DMS79 treated with DMSO at 0.1 percent for 48 hours (cell line): ENCODE results near the gene FUT6.
A peak's percentile ranks its signal among the peaks of the same experiment; 100 is the strongest.
"Not testable (repeated sequence)": the region's sequence is repeated elsewhere in the genome, so short reads cannot be mapped to it uniquely, and the experiment has no call there.

Source experiments
- DNase-seq: peaks from one replicate; lab custom pipeline; 2025; lab: John Stamatoyannopoulos, UW

Gene FUT6

DNA sequence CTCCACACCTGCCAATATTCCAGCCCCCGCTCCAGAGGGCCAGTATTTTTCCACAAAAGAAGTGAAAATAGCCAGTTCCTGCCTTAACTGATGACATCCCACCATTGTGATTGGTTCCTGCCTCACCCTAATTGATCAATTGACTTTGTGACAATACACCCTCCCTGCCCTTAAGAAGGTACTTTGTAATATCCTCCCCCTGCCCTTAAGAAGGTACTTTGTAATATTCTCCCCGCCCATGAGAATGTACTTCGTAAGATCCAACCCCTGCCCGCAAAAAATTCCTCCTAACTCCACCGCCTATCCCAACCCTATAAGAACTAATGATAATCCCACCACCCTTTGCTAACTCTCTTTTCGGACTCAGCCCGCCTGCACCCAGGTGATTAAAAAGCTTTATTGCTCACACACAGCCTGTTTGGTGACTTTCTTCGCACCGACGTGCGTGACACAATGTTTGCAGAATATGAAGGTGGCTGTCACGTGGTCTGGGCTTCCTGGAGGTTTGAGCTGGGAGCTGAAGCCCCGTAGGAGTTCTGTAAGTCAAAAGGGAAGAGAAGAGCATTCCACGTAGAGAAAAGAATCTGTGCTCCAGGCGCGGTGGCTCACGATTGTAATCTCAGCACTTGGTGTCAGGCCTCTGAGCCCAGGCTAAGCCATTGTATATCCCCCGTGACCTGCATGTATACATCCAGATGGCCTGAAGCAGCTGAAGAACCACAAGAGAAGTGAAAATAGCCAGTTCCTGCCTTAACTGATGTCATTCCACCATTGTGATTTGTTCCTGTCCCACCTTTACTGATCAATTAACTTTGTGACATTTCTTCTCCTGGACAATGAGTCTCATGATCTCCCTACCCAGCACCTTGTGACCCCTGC is 17.9 kb upstream of the FUT6 start:
- no peak for DNase-seq

DNA sequence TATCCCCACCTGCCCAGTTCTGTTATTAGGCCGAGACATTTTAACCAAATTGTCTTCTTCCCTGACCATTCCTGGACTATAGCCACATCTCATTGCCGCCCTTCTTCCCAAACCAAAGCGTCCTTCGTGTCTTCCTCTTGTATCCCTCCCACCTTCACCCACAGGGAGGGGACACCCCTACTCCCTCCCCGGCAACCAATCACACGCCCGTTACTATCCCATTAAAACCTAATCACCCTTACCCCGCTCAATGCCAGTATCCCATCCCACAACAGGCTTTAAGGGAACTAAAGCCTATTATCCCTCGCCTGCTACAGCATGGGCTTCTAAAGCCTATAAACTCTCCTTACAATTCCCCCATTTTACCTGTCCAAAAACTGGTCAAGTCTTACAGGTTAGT is 15.6 kb upstream of the FUT6 start:
- DNase-seq: not testable (repeated sequence)

GRCh38 chr19:5854121-5854520 is 14.6 kb upstream of the FUT6 start:
- not testable (repeated sequence) for DNase-seq

DNA sequence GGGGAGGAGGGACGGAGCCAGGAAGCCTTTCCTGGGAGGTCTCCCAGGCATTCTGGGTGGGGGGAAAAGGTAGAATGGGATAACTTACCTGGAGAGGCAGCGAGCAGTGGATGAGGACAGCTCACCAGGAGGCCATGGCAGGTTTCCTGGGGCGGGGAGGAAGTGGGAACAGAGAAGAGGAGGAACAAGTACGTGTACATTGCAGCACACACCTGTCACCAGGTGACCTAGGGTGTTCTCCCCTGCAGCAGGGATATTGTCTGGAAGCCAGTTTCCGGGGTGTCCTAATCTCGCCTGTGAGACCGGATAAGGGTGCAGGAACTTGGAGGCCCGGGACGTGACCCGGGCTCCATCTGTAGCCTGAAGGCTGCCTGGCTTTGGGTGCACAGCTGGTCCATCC is 11.8 kb upstream of the FUT6 start, which contains the start of gene FUT3:
Gene FUT3, minus strand, starts transcription at position 148 of the 400 bp plus-strand sequence.
- DNase-seq: peak; percentile 64

DNA sequence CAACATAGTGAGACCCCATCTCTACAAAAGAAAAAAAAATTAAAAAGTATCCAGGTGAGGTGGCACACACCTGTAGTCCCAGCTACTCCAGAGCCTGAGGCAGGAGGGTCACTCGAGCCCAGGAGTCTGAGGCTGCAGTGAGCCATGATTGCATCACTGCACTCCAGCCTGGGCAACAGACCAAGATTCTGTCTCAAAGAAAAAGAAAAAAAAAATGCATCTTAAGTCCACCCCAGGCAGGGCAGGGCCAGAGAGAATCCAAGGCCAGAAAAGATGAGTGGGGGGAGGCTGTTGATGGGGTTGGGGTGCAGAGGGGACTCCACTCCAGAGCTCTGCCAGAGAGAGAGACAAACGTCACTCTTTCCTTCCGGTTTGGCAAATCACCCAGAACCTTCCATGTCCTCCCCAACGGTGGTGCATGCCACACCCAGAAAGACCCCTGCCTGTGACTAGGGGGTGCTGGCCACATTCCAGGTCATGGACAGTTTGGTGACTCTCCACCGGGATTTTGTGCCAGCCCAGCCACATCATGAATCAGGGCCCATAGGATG is 11.3 kb upstream of the FUT6 start:
- peak; percentile 77 for DNase-seq

GRCh38 chr19:5850189-5850588 is 10.7 kb upstream of the FUT6 start:
- DNase-seq: no peak

DNA sequence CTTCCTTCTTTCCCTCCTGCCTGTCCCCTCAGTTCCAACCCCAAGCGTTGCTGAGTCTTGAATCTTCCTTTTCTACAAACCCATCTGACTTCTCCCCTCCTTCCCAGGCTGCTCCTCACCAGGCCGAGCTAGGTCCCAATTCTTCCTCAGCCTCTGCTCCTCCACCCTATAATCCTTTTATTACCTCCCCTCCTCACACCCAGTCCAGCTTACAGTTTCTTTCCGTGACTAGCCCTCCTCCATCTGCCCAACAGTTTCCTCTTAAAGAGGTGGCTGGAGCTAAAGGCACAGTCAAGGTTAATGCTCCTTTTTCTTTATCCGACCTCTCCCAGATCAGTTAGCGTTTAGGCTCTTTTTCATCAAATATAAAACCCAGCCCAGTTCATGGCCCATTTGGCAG is 9.1 kb upstream of the FUT6 start:
- not testable (repeated sequence) for DNase-seq

GRCh38 chr19:5847846-5848245 is 8.3 kb upstream of the FUT6 start:
- not testable (repeated sequence) for DNase-seq

GRCh38 chr19:5844456-5845433 is 5.2 kb upstream of the FUT6 start:
- no peak for DNase-seq

DNA sequence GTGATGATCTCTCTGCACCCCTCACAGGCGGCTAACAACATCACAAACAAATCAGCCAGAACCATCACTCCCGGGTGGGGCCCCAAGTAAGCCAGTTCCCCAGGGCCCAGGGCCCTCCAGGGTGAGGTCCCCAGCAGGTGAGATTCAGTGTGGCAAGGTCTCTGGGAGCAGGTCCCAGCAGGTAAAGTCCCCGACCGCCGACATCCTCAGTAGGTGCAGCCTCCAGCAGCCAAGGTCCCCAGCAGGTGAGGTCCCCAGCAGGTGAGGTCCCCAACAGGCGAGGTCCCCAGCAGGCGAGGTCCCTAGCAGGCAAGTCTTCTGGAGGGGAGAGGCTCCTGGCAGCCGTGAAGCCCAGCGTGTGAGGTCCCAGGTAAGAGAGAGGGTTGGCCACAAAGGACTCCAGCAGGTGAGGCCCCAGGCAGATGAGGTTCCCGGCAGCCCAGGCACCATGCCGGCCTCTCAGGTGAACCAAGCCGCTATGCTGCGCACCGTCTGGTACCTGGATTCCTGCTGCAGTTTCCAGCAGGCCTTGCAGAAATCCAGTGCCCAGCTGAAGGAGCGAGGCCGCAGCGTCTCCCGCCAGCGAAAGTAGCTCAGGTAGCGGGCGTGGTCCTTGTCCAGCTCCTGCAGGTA is 3.9 kb upstream of the FUT6 start:
- DNase-seq: no peak

- not testable (repeated sequence) for DNase-seq
Observed at GRCh38 chr19:5841735-5842111, 2.2 kb upstream of the FUT6 start.

GRCh38 chr19:5838353-5839064 is 993 bp downstream of the FUT6 start:
- no peak for DNase-seq

DNA sequence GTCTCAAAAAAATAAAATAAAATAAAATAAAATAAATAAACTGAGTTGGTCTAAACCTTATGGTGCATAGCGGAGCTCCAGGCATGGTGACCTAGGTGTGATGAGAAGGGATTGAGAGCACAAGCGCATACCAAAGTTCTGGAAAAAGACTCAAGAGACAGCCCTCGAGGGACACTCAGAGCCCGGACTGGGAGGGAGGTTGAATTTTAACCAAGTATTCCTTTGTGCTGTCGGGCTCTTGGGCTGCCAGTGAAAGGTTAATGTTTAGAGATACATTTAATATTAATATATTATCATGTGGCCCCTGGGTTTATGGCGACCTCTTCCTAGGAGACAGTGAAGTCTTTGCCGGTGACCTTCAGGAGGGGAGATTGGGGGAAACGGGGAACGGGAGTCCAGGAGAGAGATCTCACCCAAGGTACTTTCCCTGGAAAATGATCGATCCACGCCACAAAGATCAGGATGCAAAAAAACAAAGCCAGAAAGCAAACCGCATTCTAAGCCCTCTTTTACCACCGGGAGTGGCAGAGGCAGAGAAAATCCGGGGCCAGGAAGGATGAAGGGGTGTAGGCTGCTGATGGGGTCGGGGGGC is 1.6 kb downstream of the FUT6 start:
- no peak for DNase-seq

DNA sequence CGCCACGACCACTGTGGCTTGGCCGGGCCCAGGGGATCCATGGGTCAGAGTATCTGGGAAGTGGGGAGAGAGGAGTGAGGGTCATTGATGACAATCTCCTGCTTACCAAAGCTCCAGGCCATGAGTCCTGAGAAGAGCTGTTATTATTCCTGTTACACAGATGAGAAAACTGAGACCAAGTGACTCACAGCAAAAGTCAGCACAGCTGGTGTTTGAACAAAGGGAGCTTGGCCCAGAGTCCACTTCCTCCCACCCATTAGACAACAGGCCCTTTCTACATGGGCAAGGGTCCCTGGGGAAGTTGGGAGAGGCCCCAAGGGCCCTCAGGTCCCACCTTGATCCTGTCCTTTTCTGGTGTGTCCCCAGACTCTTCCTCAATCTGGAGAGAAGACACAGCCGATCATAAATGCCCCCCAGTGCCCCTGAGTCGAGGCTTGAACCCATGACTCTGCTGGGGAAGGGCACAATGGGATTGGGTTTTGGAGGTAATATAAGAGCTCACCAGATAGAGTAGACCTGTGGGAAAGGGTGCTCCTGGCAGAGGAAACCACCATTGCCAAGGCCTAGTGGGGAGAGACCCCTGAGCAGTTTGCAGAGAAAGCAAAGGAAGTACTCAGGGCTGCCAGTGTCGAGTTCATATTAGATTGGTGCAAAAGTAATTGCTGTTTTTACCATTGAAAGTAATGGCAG is 6.8 kb downstream of the FUT6 start:
- DNase-seq: no peak

DNA sequence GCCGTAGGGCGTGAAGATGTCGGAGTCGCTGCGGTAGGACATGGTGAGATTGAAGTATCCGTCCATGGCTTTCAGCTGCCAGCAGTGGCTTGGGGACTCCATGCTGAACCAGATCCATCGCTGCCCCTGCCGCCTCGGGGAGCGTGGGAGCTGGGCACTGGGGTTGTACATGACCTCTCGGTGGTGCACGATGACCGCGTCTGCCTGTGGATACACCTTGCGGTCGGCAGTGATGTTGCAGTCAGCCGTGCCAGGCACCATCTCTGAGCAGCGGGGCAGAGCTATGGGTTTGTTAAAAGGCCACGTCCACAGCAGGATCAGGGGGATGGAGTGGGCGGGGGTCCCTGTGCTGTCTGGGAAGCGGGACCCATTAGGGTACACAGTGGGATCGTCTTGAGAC is 7.4 kb downstream of the FUT6 start:
- no peak for DNase-seq

- no peak for DNase-seq
Observed at GRCh38 chr19:5831159-5831558, 8.3 kb downstream of the FUT6 start.

DNA sequence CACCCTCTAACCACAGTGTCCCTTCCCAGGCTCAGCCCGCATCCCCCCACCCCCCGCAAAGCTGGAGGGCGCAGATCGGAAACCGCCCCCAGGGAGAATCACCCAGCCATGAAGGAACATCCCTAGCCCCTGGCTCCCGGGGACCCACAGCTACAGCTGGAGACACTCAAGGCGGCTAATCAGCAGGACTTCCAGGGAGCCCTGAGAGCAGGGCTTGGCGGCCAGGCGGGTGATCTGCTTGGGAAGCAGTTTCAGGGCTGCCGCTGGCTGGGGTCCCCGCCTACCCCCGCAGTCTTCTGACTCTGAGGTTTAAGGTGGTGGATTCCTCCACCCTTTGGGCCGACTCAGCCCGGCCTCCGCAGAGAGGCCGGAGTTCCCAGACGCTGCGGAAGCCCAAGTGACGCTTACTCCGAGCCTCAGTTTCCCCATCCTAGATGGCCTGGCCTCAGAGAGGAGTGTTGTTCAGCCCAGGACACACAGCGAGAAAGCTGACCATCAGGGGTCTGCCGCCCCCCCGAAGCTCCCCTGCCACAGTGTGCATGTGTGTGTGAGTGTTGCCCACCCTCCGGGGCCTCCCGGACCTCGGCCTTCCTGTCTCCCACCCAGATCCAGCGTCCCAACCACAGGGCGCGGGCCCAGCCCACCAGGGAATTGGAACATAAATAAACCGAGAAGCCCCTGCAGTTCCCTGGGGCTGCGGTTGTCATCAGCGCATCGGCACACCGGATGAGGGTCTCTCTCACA is 9.8 kb downstream of the FUT6 start:
- no peak for DNase-seq

DNA sequence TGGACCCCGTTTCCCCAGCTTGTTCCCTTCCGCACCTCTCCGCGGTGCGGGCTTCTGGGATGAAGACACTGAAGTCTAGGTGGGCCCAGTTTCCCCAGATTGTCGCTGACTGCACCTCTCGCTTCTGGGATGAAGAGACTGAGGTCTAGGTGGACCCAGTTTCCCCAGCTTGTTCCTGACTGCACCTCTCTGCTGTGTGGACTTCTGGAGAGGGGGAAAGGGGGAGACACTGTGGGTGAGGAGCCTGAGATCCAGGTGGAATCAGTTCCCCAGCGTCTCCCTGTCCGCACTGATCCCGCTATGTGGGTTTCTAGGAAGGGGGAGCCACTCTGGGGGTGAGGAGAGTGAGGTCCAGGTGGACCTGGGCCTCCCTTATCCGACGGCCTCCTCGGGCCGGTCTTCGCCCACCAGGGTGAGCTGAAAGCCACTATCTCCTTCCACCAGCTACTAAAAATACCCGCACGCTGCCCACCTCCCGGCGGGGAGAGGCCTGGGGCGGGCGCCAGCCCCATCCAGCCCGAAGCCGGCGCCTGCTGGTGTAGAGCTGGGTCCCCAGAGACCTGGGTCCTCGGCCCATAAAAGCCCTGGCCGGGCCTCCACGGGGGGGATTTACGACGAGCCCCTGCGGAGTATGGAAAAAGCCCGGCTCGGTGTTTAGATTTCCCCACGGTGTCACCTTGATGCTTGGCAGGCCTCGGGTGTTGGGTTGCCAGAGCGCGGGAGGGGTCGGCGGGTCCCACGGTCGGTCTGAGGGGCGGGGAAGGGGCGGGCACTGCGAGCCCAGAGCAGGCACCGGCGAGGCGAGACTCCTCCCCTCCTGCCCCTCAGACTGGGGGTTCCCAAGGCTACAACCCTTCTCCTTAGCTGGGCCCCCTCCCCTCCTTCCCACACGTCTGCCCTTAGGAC is 10.6 kb downstream of the FUT6 start:
- DNase-seq: peak; percentile 64
